OCI-LY3 (cell line): ENCODE measurements around the gene SVIP.

ENCODE experiments used
- H2AFZ ChIP-seq: fragments of 200-600, 300-600 bp; shearing (Covaris generic); 2 replicates; pipeline ENCODE4 v1.6.0; 2014; ENCODE audit warnings: antibody characterized with exemption, low read depth, low read length
- H3K27ac ChIP-seq: fragments of 200-600, 300-600 bp; sonication (generic); 2 replicates; pipeline ENCODE4 v1.5.1; 2014; ENCODE audit warnings: mild to moderate bottlenecking, low read length, moderate library complexity, mixed read lengths
- H3K27me3 ChIP-seq: fragments of 200-600, 300-600 bp; sonication (generic); 2 replicates; pipeline ENCODE4 v1.6.1; 2014; ENCODE audit warnings: low read depth, low read length, mixed read lengths
- H3K36me3 ChIP-seq: fragments of 200-600, 300-600 bp; sonication (generic); replicated peaks from 2 replicates; pipeline ENCODE3; 2014; ENCODE audit warnings: low read depth, low read length, mixed read lengths
- H3K4me1 ChIP-seq: fragments of 300-600, 200-600 bp; sonication (generic); 2 replicates; pipeline ENCODE4 v1.6.1; 2014; ENCODE audit warnings: low read length, mixed read lengths
- H3K4me2 ChIP-seq: fragments of 200-600, 300-600 bp; sonication (generic); 2 replicates; pipeline ENCODE4 v1.6.1; 2014; ENCODE audit warnings: low read length, mixed read lengths
- H3K4me3 ChIP-seq: fragments of 300-600, 200-600 bp; sonication (generic); 2 replicates; pipeline ENCODE4 v1.5.1; 2014; ENCODE audit warnings: antibody characterized with exemption, mild to moderate bottlenecking, low read length, moderate library complexity
- H3K79me2 ChIP-seq: fragments of 300-600, 200-600 bp; shearing (Covaris generic); 2 replicates; pipeline ENCODE4 v1.6.1; 2014; ENCODE audit warnings: mild to moderate bottlenecking, low read length, mixed read lengths
- H3K9ac ChIP-seq: fragments of 300-600, 200-600 bp; shearing (Covaris generic); 2 replicates; pipeline ENCODE4 v1.6.0; 2014; ENCODE audit warnings: mild to moderate bottlenecking, low read length, moderate library complexity
- H3K9me3 ChIP-seq: fragments of 200-600, 300-600 bp; shearing (Covaris generic); 2 replicates; pipeline ENCODE4 v1.6.1; 2014; ENCODE audit warnings: low read length, mixed read lengths; ENCODE audit not compliant: insufficient read depth
- H4K20me1 ChIP-seq: fragments of 200-600, 300-600 bp; sonication (generic); 2 replicates; pipeline ENCODE4 v1.6.1; 2016; ENCODE audit warnings: low read length, mixed read lengths; ENCODE audit not compliant: insufficient read depth
- EZH2phosphoT487 ChIP-seq: fragments of 200-600 bp; shearing (Covaris generic); IDR thresholded peaks from 2 replicates; pipeline ENCODE4 v1.6.1; 2018; ENCODE audit warnings: antibody characterized with exemption, mixed run types, low read depth
- TF ChIP-seq, protein P1 (sequence below): fragments of 200-600, 300-600 bp; sonication (generic); IDR thresholded peaks from 2 replicates; pipeline ENCODE4 v1.5.1; 2014; ENCODE audit warnings: antibody characterized with exemption, low read length, low read depth

Gene SVIP

GRCh38 chr11:22846726-22847125 is 17.1 kb upstream of the SVIP start:
- TF ChIP-seq EZH2phosphoT487: no peak
- TF ChIP-seq, protein P1, sequence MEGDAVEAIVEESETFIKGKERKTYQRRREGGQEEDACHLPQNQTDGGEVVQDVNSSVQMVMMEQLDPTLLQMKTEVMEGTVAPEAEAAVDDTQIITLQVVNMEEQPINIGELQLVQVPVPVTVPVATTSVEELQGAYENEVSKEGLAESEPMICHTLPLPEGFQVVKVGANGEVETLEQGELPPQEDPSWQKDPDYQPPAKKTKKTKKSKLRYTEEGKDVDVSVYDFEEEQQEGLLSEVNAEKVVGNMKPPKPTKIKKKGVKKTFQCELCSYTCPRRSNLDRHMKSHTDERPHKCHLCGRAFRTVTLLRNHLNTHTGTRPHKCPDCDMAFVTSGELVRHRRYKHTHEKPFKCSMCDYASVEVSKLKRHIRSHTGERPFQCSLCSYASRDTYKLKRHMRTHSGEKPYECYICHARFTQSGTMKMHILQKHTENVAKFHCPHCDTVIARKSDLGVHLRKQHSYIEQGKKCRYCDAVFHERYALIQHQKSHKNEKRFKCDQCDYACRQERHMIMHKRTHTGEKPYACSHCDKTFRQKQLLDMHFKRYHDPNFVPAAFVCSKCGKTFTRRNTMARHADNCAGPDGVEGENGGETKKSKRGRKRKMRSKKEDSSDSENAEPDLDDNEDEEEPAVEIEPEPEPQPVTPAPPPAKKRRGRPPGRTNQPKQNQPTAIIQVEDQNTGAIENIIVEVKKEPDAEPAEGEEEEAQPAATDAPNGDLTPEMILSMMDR: no peak
- Histone ChIP-seq H3K79me2 (no peaks in the 10 kb centered on the region), H3K4me3 (no peak overlapping the region)

DNA sequence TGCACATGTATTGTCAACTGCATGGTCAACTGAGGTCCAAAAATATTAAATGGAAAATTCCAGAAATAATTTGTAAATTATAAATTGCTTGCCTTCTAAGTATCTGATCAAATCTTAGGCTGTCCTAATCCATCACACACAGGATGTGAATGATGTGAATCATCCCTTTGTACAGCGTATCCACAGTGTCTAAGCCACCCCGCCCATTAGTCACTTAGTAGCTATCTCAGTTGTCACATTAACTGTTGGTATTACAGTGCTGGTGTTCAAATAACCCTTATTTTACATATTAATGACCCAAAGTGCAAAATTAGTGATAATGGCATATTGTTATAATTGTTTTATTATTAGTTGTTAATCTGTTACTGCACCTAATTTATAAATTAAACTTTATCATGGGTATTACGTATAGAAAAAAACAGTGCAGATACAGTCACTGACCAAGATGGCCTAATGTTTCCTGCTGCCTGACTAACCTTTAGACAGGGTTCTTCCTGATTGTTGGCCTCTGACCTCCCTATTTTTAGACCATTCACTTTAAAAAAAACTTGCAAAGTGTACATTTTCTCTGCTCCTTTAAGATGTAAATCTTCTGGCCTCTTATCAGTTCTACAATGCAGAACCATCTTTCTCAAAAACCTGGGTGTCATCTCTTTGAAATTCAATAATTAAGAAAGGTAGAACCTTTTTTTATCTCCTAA is 2.9 kb upstream of the SVIP start:
- H3K27me3 ChIP-seq: no peaks in the 10 kb centered on the region
- no peak overlapping the region for H3K4me2 ChIP-seq
- TF ChIP-seq EZH2phosphoT487: no peak
- TF ChIP-seq, protein P1: no peak
- no peak overlapping the region for H3K9ac ChIP-seq
- H2AFZ ChIP-seq: no peak overlapping the region
- H4K20me1 ChIP-seq: no peaks in the 10 kb centered on the region
- H3K36me3 ChIP-seq: no peaks in the 10 kb centered on the region
- H3K4me3 ChIP-seq: no peak overlapping the region
- H3K79me2 ChIP-seq: peaks cover 6% of the 10 kb centered on the region
- H3K4me1 ChIP-seq: peaks cover 11% of the 10 kb centered on the region
- H3K9me3 ChIP-seq: no peaks in the 10 kb centered on the region
- no peak overlapping the region for H3K27ac ChIP-seq

More at GRCh38 chr11:22846726-22847125, 17.1 kb upstream of the SVIP start:
- Histone ChIP-seq H4K20me1 (no peaks in the 10 kb centered on the region), H3K4me1 (no peaks in the 10 kb centered on the region), H2AFZ (no peak overlapping the region), H3K36me3 (no peaks in the 10 kb centered on the region), H3K4me2 (no peak overlapping the region), H3K9ac (no peak overlapping the region), H3K27ac (no peak overlapping the region), H3K27me3 (no peaks in the 10 kb centered on the region), H3K9me3 (no peaks in the 10 kb centered on the region)

DNA sequence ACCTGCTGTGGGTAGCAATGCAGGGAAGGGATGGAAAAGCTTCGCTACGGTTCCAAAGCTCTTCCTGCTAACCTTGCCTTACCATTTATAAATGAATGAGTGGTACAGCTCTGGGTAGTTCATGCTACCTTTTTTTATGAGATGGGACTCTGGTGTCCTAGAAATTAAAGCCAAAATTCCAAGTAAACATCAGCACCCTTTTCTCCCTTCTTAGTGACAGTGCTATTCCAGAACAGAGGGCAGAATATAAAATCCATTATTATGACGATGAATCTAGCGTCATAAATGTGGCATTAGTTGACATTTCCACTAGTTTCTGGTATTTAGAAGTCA is 447 bp upstream of the SVIP start:
- TF ChIP-seq, protein P1: no peak; the same call in none of the 2 replicates
- TF ChIP-seq EZH2phosphoT487: no peak
- Histone ChIP-seq H3K79me2 (peaks cover 6% of the 10 kb centered on the region), H4K20me1 (no peaks in the 10 kb centered on the region), H3K9me3 (no peaks in the 10 kb centered on the region), H3K4me2 (peak overlapping the region; percentile 88), H3K36me3 (peaks cover 5% of the 10 kb centered on the region), H3K4me3 (peak overlapping the region; percentile 90), H2AFZ (peak overlapping the region; percentile 87), H3K9ac (peak overlapping the region; percentile 44; the same call in 1 of the 2 replicates), H3K27me3 (no peaks in the 10 kb centered on the region), H3K27ac (no peak overlapping the region), H3K4me1 (peaks cover 11% of the 10 kb centered on the region)

GRCh38 chr11:22828373-22828772 is 1.2 kb downstream of the SVIP start:
- Histone ChIP-seq H3K4me1 (peaks cover 11% of the 10 kb centered on the region), H3K4me3 (peak overlapping the region; percentile 90), H3K4me2 (peak overlapping the region; percentile 61), H3K27ac (no peak overlapping the region), H3K27me3 (no peaks in the 10 kb centered on the region), H3K36me3 (peaks cover 10% of the 10 kb centered on the region), H3K79me2 (peaks cover 6% of the 10 kb centered on the region), H2AFZ (no peak overlapping the region), H4K20me1 (no peaks in the 10 kb centered on the region), H3K9me3 (no peaks in the 10 kb centered on the region), H3K9ac (0 out of 2 replicates have a peak overlapping the region, but pooled peaks have one; percentile 77)
- no peak for TF ChIP-seq EZH2phosphoT487
- TF ChIP-seq, protein P1: no peak
